Activated CD8-positive, alpha-beta memory T cell treated with anti-CD3 and anti-CD28 coated beads, Interleukin-2, amount 50 U/mL, for 24 hours (primary cell): Measurements from ENCODE around the gene CMC1.
"Not testable (repeated sequence)": the region's sequence is repeated elsewhere in the genome, so short reads cannot be mapped to it uniquely, and the experiment has no call there.

Experiments
- DNase-seq: peaks from one replicate; pipeline ENCODE4 v3.0.0-alpha.2; 2020; ENCODE audit errors: extremely low read depth

Gene CMC1, protein sequence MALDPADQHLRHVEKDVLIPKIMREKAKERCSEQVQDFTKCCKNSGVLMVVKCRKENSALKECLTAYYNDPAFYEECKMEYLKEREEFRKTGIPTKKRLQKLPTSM

DNA sequence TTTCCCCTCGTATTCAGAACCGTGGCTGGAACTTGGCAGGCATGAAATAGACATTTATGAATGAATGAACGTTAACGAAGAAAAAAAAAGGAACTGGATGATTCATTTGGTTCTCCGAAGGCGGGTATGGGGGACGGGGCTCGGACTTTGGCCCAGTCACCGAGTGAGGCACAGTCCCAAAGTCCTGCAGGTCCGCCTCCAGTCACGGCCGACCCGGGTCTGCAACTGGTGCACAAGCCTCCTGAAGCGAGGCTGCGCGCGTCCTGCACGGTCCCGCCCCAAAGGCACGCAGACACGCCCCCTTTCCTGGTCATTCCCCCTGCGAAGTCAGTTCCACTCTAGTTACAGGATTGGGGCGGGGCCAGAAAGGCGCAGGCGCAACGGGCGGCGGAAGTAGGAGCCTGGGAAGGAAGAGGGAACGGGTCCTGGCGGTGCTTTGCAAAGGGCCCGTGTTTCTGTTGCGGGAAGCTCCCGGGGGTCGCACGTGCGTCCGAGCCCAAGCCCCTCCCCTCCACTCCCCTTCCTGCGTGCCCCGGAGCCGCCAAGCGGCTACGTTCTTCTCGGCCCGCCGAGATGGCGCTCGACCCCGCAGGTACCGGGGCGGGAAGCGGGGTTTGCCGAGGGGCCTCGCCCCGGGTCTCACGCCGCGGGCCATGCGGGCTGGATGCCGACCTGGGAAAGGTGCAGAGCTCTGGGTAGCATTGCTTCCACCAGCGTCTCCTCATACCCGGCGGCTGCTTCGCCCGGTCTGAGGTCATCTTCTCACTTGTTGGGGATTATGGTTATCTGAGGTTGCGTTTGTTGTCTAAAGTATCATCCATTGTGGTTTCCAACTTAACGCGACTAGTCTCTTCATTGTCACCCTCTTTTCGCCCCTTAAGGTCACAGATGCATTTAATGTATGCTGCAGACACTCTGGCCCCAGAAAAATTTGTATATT is at the start of gene CMC1:
CMC1 (plus strand) TSS at position 399 of the 940 bp plus-strand sequence; CDS start at position 574, 175 bp downstream.
- DNase-seq = peak; percentile 93

DNA sequence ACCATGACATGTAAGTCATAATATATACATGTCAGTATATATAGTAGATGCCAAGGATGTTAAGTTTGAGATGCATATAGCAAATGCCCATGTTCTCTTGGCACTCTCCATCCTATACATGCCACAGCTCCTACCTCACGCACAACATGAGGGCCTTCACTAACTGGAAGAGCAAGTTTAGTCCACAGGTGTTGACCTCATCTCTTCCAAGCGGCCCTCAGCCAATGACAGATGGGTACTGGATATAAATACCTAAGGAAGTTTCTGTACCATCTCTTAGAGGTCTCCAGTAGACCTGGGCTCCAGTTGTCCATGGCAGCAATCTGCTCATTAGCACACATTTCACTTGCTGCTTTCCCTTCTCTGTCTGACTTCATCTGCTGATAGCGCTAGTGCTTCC is 43.3 kb upstream of the CMC1 start:
- no peak for DNase-seq

DNA sequence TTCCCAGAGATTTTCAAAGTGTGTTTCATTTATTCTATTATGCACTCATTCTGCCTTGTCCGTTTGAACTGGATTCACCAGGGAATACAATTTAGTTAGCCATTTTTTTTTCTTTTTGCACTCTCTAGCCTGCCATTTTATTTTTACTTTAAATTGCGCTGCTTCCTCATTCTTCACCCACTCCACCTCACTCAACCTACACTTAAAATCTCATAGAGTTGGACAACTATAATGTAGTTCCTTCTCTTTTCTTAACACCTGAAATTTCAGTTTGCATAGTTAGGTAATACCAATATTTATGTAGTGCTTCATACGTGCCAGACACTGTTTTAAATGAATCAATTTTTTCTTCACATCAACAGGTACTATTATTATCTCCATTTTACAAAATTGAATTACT is 42.4 kb upstream of the CMC1 start:
- DNase-seq = no peak

DNA sequence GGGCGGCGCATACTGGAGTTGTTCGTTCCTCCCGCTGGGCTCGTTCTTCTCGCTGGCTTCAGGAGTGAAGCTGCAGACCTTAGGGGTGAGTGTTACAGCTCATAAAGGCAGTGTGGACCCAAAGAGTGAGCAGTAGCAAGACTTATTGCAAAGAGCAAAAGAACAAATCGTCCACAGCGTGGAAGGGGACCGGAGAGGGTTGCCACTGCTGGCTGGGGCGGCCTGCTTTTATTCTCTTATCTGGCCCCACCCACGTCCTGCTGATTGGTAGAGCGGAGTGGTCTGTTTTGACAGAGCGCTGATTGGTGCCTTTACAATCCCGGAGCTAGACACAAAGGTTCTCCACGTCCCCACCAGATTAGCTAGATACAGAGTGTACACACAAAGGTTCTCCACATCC is 41.8 kb upstream of the CMC1 start:
- not testable (repeated sequence) for DNase-seq

DNA sequence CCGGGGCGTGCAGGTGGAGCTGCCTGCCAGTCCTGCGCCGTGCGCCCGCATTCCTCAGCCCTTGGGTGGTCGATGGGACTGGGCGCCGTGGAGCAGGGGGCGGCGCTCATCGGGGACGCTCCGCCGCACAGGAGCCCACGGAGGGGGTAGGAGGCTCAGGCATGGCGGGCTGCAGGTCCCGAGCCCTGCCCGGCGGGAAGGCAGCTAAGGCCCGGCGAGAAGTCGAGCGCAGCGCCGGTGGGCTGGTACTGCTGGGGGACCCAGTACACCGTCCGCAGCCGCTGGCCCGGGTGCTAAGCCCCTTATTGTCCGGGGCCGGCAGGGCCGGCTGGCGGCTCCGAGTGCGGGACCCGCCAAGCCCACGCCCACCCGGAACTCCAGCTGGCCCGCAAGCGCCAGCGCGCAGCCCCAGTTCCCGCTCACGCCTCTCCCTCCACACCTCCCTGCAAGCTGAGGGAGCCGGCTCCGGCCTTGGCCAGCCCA is 41.0 kb upstream of the CMC1 start:
- DNase-seq = not testable (repeated sequence)

DNA sequence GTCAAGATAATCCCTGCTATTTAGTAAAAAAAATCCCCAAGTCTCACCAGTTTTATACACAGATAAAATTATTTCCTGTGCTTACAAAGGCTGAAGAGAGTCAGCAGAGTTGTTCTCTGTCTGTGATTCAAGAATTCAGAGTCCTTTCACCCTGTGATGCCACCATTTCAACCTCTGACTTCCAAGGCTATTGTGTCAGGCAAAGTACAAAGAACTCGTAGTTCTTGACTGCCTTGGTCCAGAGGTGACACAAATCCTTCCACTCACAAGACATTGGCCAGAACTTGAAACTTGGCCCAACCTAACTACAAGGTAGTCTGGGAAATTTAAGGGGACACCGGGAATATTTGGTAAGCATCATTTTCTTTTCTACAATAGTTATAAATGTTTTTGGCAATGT is 34.9 kb upstream of the CMC1 start:
- no peak for DNase-seq

DNA sequence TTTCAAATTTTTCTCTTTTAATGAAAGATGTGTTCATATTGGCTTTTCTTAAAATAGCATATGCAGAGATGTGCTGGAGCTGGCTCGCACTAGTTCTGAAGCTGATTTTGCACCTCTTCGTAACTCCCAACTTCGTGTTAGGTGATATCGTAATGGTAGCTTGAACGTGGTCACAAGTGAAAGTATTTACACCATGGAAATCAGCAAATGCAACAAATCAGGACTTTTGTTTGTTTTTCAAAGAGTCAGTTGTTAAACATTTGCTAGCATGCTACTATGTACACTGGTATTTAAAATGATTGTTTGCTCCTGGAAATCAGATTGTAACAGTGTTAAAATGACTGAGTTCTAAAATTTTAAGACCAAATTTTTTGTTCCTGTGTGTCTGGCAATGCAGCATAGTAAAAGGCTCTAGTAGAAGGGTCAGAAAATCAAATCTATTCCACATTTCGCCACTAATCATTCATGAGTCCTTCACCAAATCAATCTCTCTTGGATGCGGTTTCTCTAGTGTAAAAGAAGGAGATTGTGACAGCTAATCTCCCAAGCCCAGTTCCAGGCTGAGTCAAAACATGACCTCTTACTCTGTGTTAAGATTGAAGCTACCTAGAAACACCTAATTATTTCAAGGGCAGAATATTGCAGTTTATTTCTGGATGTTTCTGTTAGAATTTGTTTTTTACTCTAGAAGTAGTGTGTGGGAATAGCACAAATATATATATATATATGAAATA is 34.3 kb upstream of the CMC1 start:
- no peak for DNase-seq

DNA sequence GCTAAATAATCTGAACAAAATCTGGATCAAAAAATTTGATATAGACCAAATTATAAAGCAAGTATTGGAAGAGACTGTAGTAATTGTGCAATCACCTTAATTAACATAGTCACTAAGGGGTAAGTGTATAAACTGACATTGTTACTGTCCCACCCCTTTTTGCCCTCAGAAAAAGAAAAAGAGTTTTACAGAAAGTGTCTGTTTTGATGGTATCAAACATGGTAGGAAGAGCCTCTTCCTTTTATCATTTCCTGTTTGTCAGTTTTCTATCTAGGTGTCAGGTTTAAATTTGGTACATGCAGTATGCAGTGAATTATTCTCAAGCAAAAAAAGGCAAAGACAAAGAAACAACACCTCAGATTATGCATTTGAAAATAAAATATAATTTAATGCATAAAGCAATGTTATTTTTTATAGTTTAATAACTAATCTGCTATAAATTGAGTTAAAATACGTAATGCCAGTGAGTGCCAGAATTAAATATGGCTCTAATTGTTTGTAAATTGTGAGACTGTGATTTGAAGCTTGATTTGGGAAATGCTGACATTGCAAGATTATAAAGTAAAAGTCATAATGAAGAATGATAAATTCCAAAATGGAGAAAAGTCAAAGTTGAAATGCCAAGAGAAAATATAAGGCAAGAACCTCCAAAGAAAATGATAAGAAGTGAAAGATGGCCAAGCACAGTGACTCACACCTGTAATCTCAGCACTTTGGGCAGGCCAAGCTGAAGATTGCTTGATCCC is 30.3 kb upstream of the CMC1 start:
- no peak for DNase-seq

DNA sequence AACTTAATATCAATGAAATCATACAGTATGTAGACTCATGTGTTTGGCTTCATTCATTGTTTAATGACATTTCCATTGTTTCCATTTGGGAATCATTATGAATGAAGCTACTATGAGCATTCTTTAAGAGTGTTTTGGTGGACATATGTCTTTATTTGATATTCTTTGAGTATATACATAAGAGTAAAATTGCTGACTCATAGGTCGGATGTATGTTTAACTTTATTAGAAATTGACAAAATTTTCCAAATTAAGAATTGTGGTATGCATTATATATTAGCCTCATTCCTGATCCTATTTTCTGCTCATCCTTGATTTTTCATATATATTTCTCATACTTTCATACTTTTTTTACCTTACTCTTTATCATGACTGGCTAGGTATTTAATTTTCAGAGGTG is 28.7 kb upstream of the CMC1 start:
- DNase-seq = no peak

DNA sequence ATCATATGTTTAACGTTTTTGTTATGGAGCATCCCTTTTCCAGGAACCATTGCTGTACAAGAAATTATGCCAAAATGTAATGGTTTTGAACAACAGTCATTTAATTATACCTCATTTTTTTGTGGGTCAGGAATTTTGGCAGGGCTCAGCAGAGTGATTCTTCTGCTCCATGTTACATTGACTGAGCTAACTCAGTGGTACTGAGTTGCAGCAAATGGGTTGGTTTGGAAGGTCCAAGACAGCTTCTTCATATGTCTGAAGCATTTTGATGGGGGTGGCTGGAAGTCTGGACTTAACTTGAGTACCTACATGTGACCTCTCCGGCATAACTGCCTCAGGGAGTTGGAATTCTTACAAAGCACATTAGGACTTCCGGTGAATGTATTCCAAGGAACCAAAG is 26.0 kb upstream of the CMC1 start:
- no peak for DNase-seq

DNA sequence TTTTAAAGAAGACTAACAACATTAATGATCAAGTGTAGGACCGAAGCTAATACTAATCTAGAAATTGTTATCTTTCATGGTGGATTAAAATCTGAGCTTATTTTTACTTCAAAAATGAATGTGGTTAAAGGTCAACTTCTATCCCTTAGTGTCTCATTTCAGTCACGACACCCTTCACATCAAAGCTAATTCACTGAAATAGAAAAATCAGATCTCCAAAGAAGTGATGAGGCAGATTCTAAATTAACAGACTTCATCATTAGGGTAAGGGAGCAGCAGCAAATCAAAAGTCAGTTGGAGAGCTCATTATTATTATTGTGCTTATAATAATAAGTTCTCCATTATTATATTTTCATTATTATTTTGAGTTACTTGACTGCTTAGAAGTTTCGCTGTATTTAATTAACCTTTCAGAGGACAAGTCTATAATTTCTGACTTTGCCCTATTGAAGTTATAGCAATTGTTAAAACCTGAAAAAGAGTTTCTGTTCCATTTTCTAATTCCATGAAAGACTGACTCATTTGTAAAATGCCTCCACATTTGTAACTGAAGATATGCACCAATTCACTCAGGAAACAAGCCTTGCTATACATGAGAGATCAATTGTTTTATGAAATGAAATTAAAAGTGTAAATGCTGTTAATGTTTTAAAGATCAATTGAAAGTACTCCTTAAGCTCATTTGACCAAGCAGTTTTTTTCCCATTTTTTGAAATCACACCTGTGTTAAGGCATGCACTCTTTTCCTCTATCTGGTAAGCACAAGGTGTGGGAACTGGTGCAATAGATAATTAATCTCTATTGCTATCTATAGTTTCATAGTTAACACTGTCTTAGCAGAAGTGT is 23.1 kb upstream of the CMC1 start:
- no peak for DNase-seq

DNA sequence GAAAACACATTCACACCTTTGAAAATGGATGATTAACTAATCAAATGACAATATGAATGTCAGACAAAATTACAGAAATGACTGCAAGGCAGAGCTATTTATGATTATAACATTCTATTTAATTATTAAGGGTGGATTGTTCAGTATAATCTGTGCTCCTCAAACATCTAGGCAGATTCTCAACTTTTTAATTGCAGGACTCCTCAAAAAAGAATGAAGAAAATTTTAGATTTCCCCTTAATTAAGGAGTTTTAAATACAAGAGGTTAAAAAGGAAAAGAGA is 22.6 kb upstream of the CMC1 start:
- no peak for DNase-seq

DNA sequence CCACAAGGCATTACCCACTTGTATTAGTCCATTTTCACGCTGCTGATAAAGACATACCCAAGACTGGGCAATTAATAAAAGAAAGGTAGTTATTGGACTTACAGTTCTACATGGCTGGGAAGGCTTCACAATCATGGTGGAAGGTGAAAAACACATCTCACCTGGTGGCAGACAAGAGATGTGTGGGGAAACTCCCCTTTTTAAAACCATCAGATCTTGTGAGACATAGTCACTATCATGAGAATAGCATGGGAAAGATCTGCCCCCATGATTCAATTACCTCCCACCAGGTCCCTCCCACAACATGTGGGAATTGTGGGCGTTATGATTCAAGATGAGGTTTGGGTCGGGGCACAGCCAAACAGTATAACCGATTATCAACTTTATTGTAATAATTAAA is 17.0 kb upstream of the CMC1 start:
- no peak for DNase-seq

DNA sequence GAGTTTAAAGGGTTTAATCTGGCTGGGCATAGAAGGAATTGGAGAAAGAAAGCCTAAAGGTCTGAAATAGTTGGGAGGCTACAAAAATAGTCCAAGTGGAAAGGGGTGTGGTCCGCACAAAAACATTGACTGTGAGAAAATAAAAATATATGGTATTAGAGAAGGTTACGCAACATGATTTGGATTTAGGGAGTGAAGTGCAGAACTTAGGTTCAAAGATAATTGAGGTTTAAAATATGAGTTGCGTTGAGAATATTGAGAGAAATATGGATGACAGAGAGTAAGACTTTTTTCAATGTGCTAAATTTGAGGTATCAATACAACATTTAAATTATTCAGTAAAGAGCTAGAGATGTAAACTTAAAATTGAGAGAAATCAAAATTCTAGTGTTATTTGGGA is 15.4 kb upstream of the CMC1 start:
- no peak for DNase-seq

DNA sequence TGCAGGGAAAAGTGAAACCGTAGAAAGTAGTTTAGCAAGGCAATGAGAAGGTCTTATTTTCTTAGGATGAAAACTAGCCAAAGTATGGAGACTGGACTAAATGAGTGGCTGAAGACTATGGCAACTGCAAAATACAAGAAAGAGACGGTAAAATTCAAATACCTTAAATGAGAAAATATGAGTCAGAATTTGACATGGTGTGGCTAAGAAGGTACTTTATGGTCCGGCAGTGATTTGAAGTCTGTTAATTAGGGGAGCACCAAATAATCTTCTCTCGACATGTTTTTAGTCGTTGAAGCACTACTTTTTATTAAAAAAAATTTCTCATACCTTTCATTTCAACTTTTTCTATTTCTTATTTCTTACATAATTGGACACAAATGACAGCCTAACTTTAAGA is 12.8 kb upstream of the CMC1 start:
- no peak for DNase-seq

DNA sequence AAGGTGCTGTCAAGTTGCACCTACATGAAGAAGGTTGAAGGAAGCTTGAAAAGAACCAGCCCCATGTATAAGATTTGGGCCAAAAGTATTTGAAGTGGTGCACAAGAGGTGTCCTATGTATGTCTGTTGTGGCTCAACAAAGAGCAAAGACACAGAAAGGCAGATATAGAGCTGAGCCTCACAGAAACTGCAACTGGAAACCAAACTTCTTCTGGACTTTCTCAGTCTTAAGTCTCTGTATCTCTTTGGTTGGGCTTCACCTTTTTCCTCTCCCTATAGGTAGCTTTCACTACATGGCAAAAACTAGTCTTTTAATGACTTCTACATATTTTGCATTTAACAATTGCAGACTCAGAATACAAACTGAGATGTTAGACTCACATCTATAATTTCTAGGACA is 8.8 kb upstream of the CMC1 start:
- no peak for DNase-seq

DNA sequence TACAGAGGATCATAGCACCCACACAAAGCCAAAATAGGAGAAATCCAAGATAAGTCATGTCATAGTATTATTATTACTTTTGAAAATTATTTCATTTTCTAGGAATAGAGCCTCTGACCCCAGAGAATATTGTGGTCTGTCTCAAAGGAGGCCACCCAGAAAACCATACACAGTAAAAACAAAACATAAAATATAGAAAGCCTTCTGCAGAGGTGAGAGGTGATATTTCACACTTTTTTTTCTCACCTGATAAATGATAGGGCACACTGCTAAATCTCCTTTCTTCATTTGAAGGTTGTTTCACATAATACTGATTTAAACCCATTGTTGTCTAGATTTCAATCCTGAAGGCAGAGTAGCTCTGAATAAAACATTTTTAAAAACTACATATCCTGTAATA is 7.0 kb upstream of the CMC1 start:
- DNase-seq = no peak

DNA sequence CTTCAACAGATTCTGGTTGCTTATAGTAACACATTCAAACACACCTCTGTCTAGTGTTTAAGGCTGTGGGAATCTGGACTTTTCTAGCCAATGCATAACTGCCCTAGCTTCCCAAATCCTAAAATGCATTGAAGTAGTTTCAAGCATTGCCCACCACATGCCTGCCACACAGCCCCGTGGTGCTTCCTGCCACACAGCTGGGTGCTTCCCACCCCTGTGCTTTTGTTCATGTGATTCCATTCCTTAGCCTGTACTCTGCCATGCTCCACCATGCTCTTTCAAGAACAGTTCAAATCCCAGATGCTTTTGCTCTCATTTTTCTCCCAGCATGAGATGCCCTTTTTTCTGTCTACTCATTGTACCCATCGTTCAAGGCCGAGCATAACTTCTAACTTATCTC is 2.3 kb upstream of the CMC1 start:
- no peak for DNase-seq

DNA sequence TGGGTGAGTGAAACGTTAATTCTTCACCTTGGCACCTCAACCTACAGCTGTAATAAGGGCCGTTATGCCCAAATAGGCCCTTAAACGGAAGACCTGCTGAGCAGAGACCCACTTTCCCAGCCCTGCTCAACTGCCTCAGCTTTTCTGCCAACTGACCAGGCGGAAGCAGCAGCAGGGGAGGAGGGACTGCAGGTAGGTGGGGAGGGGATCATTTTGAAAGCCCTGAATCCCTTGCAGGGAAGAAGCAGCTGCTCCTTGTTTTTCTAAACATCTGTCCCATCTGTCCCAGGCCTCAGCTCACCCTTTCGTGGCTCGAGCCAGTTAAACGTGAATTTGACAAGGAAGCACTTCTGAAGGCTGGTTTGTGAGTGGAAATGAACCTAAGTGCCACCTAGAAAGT is 978 bp upstream of the CMC1 start:
- no peak for DNase-seq

DNA sequence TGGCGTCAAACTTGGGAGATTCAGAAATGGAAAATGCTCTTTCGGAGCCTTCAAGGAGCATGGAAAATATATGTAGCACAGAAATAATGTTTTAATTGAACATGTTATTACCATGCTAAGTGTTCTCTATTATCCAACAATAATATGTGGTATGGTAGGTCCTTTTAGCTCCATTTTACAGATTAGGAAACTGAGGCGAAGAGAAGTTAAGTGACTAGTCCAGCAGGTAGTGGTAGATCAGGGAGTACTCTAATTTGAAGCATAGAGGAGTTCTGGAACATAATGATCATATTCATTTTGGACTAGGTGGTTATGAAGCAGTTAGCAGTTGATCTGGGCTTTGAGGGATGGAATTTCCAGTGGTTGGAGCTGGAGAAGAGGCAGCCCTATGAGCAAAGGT is 1.1 kb downstream of the CMC1 start:
- DNase-seq = no peak

DNA sequence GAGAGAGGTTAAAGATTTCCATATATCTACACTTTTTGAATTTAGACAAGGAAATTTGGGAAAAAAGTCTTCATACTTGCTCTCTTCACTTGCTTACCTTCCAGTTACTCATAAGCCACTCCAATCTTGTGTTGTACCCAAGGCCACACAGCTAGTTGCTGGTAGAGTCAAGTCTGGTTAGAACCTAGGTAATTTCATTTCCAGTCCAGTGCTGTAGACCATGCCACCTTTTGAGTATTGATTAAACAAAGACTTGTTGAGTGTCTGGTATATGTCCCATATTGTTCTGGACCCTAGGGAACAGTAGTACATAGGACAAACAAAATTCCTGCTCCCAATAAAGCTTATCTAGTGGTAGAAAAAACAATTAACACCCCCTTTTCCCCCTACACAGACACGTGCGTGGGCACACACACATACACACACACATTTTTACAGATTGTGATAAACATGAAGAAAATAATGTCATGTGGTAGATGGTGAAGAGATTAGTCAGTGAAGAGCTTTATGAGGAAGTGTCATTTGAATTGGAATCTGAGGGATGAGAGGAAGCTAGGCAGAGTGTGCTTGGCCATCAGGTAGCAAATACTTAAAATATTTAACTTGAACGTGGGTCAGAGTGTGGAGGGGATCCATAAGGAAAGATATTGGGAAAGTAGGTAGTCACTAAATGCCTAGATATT is 2.1 kb downstream of the CMC1 start:
- DNase-seq = no peak
